Heart left ventricle (tissue), 13 donors: ENCODE results near the gene TNNI3K.

ENCODE experiments used
- POLR2A ChIP-seq, 2 donors: fragments of 450-650 bp; IDR thresholded peaks; one replicate each; pipeline ENCODE4 v1.6.1; 2017; ENCODE audit warnings: antibody characterized with exemption in 2 of 2, mild to moderate bottlenecking in 2 of 2, moderate library complexity in 2 of 2
- TF ChIP-seq, protein P1 (sequence below), 12 donors: fragments of 200-600 bp; sonication (generic) in 4 of 12; IDR thresholded peaks; one replicate each; pipeline versions ENCODE4 v1.5.0 to v1.8.0; 2018 to 2022; ENCODE audit warnings: antibody characterized with exemption in 12 of 12, mild to moderate bottlenecking in 5 of 12
- donor health status: ischemic (EF 13 %, LVEDD 7.1; RV severe dilation, severe dysfunction).
- donor health status: DM: no; HTN: yes; CAD: no.
- donor health status: DM: no; HTN: no; CAD: no.
- donor health status: ischemic (EF 25% LVEDD 6.9; RV normal size, moderate dysfunction).
- donor health status: ischemic (EF 25% LVEDD 5.7; RV mildly dilated, moderate dysfunction).
- donor health status: ischemic (EF 35%, LVEDD 5.7; RV mildly dilated, moderate dysfunction).
- donor health status: nonischemic (EF 11% LVEDD 7.7; RV severe dilation, severe dysfunction).
- donor health status: DM: yes; HTN: yes; CAD: no.
- donor health status: PGD.
- donor health status: ischemic (EF 29% LVEDD 5.4; RV normal size, mild dysfunction).
- donor health status: nonischemic (EF 23%, LVEDD 6.1; RV moderate dilation, normal function).

DNA sequence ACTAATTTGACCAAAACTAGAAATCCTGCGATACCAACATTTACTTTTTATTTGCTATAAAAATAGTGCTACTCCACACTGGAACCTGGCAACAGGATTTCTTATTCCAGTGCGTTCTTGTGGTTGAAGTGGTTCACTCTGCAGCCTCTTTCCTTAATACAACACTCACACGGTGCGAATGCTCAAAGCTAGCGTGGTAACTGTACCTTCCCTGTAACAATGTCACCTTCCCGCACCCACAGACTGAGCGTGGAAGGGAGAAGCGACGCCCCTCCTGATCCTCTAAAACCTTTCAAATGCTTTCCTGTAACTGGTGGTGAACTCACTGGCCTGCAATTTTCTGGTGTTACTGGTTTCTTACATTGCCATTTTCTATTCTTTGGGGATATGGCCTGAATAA, 145.1 kb downstream of the TNNI3K start:
- no peak for TF ChIP-seq POLR2A (IDR thresholded peaks at IDR 0.05)
- TF ChIP-seq, protein P1, sequence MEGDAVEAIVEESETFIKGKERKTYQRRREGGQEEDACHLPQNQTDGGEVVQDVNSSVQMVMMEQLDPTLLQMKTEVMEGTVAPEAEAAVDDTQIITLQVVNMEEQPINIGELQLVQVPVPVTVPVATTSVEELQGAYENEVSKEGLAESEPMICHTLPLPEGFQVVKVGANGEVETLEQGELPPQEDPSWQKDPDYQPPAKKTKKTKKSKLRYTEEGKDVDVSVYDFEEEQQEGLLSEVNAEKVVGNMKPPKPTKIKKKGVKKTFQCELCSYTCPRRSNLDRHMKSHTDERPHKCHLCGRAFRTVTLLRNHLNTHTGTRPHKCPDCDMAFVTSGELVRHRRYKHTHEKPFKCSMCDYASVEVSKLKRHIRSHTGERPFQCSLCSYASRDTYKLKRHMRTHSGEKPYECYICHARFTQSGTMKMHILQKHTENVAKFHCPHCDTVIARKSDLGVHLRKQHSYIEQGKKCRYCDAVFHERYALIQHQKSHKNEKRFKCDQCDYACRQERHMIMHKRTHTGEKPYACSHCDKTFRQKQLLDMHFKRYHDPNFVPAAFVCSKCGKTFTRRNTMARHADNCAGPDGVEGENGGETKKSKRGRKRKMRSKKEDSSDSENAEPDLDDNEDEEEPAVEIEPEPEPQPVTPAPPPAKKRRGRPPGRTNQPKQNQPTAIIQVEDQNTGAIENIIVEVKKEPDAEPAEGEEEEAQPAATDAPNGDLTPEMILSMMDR (IDR thresholded peaks at IDR 0.05), result no peak
